Upper lobe of left lung (tissue), 4 donors: ENCODE measurements around the gene RIMKLA.

Experiments
- CTCF ChIP-seq, 6 experiments: fragments of 450-650 bp in 4 of 6; fragments of 200-600 bp in 2 of 6; sonication (generic) in 2 of 6; IDR thresholded peaks; one replicate each; pipeline ENCODE4 v1.5.1; 2016 to 2019; ENCODE audit warnings: antibody characterized with exemption in 6 of 6
- POLR2A ChIP-seq, 4 donors: fragments of 450-650 bp; IDR thresholded peaks; one replicate each; pipeline ENCODE4 v1.5.1; 2016 to 2017; ENCODE audit warnings: antibody characterized with exemption in 4 of 4, mild to moderate bottlenecking in 2 of 4
- POLR2AphosphoS5 ChIP-seq, 2 donors: sonication (generic); formaldehyde crosslinking; IDR thresholded peaks; one replicate each; pipeline ENCODE4 v1.5.1; 2017; ENCODE audit warnings: antibody characterized with exemption in 2 of 2

- TF ChIP-seq POLR2A (IDR thresholded peaks at IDR 0.05) (no peak), POLR2AphosphoS5 (IDR thresholded peaks at IDR 0.05) (no peak), CTCF (IDR thresholded peaks at IDR 0.05) (no peak)
Measured at GRCh38 chr1:42369471-42369870, 11.1 kb upstream of the RIMKLA start.
